HG02870 (cell line): ENCODE results near the gene IFITM5.

ENCODE experiments used
- ATAC-seq: cut with Tn5 transposase; IDR thresholded peaks from one replicate; pipeline ENCODE4 v1.9.1; 2021; ENCODE audit warnings: mild to moderate bottlenecking, moderate library complexity; ENCODE audit not compliant: unreplicated experiment

The IFITM5 gene

DNA sequence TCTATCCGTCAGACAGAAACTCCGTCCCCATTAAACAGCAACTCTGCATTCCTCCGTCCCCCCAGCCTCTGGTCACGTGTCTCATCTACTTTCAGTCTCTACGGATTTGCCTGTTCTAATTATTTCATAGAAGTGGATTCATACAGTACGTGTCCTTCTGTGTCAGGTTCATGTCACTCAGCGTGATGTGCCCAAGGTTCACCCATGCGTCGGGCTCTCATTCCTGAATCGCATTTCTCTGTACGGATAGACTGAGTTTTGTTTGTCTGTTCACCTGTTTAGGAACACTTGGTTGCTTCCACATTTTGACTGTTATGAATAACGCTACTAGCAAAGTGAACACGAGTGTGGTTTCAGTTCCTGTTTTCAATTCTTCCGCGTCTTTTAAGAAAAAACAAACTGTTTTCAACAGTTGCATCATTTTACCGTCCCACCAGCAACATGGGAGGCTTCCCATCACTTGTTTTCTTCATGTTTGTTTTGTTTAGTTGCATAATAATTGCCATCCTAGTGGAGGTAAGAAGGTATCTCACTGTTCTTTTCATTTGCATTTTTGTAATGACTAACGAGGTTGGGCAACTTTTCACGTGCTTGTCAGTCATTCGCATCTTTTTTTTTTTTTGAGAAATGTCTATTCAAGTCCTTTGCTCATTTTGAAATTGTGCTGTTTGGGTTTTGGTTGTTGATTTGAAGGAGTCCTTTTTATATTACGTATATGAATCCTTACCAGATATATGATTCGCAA, 30.0 kb downstream of the IFITM5 start:
- peak; percentile 74 for ATAC-seq

DNA sequence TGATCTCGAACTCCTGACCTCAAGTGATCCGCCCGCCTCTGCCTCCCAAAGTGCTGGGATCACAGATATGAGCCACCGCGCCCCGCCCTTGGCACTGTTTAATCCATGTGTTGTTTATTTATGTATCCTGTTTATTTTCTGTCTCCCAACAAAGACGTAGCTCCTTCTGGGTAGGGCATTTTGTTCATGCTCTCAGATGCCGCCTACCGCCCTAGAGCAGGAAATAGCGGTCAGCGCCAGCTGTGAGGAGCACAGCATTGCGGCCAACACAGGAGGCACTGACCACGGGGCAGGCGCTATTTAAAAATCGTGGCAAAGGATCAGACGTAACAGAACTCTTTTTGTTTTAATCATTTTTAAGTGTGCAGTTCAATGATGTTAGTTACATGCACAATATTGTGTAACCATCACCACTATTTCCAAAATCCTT, 30.6 kb downstream of the IFITM5 start:
- ATAC-seq, result peak; percentile 33

DNA sequence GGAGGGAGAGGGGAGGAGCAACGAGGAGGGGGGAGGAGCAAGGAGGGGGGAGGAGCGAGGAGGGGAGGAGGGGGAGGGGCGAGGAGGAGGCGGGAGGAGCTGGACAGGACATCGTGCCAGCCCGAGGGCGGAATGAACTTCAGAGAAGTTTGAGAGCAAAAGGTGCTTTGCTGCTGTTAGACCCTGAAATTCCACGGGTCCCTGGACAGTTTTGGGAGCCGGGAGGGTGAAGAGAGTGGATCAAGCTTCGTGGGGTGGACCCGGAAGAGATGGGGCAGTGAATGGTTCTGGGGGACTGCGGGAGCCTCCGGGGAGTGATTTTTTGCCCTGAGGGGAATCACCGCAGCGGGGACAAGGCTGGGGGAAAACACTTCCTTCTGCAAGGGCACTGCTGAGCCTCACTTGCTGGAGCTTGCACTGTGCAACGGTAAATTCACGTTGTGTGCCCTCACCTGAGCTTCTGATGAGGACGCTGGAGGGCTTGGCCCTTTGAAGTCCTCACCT, 31.8 kb downstream of the IFITM5 start:
- no peak for ATAC-seq

DNA sequence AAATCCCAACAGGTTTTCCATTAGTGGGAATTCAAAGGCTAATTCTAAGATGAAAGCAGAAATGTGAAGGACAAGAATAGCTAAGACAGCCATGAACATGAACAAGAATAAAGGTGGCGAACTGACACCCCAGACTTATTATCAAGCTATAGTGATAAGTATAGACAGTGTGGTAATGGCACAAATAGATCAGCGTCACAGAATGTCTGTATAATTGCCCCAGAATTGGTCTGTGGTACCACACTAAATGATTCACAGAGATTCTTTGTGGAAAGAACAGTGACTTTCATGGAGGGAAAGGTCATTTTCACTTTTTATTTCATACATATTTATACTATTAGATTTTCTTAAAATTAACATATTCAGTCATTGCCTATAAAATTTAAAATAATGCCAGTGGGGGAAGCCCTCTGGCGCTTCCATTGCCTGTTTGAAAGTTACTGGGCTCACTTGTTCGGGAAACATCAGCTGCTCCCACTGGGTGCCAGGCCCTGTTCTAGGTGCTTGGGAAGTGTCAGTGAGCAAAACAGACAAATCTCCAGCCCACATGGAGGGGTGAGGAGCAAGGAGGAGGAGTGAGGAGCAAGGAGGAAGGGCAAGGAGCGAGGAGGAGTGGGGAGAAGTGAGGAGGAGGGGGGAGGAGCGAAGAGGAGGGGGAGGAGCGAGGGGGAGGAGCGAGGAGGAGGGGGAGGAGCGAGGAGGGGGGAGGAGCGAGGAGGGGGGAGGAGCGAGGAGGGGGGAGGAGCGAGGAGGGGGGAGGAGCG, 32.5 kb downstream of the IFITM5 start:
- no peak for ATAC-seq

DNA sequence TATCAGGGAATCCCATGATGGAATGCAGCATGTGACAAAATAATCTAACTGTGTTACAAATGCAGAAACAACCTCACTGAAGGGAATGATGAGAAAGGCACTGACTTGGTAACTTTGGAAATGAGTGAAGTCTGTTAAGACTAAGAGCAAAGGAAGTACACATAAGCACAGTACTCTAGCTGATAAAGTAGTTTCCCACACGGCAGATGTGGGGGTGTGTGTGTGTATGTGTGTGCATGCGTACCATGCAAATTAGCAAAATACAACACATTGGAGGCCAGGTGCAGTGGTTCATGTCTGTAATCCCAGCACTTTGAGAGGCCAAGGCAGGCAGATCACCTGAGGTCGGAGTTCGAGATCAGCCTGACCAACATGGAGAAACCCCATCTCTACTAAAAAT, 37.7 kb downstream of the IFITM5 start:
- no peak for ATAC-seq

DNA sequence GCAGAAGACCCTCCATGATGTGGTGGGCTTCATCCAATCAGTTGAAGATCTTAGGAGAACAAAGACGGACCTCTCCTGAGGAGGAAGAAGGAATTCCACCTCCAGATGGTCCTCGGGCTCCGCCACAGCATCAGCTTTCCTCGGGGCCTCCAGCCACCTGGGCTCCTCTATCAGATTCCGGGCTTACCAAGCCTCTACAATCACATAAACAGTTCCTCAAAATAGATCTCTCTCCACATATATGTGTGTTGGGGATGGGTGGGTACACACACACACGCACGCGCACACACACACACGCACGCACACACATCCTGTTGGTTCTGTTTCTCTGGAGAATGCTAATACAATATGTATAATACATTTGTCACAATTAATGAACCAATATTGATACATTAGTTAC, 39.9 kb downstream of the IFITM5 start:
- no peak for ATAC-seq

DNA sequence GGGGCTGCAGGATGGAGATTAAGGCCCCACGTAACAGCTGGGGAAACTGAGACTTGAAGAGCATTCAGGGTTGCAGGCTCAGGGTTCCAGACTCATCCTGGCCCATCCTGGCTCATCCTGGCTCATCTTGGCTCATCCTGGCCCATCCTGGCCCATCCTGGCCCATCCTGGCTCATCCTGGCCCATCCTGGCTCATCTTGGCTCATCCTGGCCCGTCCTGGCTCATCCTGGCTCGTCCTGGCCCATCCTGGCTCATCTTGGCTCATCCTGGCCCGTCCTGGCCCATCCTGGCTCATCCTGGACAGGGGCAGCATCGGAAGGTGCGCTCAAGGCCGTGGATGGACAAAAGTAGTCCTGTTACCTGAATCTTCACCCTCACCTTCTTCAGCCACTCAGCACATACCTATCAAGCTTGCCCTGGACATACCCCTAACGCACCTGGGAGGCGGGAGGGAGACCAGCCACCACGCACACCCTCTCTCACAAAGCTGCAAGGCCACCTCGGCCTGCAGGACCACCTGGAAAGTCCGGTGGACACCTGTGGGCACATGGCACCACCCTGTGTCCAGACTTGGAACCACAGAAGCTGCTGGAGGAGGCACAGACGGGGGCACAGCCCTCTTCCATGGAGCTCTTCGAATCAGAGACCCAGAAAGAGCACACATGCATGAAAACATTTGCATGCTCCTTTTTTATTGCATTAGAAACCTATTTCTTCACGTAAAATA, 41.4 kb downstream of the IFITM5 start:
- no peak for ATAC-seq

DNA sequence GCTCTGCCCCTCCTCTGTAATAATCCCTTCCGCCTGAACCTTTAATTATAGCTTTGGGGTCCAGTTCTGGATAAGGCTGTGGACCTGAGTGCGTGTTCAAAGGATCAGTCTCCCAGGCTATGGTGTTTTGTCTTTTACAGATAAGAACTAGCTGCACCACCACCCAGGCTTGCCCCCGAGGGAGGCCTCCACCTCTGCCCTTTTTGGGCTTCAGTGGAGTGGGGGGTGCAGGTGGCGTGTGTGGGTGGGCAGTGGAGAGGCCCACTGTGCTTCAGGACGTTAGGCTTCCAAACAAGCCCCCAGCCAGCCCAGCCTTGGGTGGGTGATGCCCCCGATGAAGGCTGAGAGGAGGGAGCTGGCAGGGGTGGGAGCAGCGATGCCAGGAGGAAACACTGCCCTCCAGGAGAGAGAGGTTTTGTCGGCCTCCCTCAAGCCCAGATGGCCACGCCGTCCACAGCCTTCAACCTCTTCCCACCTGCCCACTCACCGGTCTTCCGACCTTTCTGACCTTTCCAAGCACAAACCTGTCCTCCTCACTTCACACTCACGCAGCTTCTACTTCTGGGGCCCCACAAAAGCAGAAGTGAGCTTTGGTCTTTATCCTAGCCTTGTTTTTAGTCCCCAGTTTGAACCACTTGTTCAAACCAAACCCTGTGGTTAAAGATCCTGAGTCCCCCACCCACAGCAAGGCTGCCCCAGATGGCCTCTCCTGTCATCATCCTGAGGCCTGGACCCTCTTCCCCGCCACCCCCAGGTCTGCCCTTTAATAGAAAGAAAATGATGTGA, 42.2 kb downstream of the IFITM5 start:
- no peak for ATAC-seq

DNA sequence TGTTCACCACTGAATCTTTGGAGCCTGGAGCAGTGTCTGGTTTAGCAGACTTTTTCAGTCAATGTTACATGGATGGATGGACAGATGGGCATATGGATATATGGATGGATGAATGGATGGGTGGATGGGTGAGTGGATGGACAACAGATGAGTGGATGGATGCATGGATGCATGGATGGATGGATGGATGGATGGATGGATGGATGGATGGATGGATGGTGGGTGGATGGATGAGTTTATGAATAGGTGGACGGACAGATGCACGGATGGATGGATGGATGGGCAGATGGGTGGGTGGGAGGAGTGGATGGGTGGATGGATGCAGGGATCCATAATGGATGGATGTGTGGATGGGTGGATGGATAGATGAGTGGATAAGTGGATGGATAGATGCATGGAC, 43.5 kb downstream of the IFITM5 start:
- no peak for ATAC-seq

DNA sequence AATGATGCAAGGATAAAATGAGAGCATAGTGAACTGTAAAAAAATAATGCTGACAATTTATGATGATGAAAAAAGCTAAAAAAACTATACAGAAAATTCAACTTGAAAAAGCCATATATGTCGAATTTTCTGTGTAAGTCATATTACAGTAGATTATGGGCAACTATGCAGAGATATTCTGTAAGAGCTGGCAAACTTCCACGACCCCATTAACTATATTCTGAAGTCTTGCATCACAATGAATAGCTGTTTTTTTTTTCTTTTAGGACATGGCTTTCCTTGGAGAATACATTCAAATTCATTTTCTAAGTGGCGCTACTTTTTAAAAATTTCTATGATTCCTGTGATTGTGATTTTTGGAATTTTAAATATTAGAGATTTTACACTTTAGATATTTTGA, 44.1 kb downstream of the IFITM5 start:
- ATAC-seq, result no peak

DNA sequence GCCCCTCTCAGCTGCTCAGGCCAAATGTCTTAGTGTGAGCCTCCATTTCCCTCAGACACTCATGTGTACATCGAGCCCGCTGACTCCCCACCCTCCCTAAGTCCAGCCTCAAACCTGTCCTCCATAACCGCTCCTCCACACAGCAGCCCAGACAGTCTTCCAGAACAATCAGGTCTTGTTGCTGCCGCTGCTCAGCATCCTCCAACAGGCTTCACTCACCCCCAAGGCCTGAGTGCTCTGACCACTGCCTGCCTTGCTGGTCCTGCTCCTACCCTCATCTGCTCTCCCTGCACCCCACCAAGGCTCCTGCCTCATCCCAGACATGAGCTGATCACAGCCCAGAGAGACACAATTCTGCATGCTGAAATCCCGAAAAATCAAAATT, 45.4 kb downstream of the IFITM5 start:
- no peak for ATAC-seq

DNA sequence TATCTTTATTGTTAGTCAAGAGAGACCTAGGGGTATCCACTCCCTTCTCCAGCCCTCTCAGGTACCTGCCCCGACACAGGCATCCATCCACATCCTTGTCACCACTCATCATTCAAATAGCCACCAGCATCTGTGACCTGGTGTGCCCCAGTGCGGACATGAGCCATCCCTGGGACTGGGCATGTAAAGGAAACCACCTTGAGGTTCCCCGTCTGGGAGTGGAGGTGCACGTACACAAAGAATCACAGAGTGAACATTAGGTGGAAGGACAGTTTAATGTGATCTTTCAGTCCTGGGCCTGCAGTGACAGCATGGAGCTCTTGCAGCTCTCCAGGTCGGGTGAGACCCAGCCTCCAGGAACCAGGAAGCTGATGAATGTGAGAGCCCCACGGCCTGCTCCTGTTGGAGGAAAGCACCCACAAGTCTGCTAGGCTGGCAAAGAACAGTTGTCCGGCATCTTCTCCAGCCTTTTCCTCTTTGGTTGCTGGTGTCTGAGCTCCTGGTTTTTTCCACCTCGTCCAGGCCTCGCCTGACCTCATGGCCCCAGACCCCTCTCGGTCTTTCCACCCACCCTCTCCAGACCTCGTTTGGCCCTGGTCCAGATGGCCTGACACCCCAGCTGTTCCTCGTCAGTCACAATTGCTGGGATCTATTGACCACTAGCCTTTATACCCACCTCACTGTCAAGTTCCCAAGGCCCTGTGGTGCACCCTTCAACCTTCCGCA, 46.0 kb downstream of the IFITM5 start:
- ATAC-seq, result no peak

DNA sequence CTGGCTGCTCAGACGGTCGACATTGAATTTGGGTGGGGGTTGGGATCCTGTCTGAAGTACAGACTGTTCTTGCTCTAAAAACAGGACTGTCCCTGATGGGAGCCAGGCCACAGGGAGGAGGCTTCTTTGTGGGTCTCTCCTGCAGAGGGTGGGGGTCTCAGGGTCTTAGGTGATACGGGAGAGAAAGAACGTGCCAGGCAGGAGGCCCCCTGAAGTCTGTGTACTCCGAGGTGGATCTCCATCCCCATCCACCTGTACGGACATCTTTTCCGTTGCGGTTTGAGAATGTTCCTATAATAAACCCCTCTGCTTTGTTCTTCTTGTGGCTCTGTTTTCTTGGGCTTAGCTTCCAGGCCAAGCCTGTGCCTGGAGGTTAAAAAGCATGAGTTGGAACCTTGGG, 46.7 kb downstream of the IFITM5 start:
- no peak for ATAC-seq

DNA sequence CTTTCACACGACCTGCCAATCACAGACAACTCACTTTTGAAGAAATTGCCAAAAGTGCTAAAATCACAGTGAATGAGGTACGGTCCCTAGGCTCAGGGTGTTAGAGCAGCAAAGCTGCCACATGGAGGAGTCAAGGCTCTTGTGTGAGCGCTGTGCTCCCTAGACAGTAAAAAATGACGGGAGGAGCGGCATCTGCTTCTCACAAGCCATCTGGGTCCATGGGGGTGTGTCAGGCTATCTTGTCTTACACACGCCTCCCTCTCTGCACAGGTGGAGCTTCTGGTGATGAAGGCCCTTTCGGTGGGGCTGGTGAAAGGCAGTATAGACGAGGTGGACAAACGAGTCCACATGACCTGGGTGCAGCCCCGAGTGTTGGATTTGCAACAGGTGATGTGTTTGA, 47.8 kb downstream of the IFITM5 start:
- no peak for ATAC-seq

DNA sequence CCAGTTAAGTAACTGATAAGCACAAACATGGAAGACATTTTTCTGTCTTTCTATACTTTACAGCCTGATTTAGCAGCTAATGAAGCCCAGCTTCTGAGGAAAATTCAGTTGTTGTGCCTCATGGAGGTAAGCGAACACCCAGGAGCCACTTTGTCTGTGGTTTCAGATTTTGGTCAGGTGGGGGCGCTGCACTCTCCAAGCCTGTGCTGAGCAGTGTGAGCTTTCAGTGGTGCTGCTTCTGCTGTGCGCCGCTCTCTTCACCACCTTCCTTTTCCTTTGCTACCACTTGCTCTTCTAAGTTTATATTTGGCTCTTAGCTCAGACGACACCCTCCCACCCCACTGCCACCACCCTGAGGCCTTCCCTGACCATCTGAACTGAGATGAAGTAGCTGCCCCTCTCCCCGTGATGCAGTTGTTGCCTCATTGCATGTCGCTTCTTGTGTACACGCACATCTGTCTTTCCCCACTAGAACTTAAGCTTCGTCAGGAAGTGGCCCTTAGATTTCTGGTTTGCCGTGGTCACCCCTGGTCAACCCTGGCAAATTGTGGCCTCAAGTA, 48.5 kb downstream of the IFITM5 start:
- no peak for ATAC-seq

DNA sequence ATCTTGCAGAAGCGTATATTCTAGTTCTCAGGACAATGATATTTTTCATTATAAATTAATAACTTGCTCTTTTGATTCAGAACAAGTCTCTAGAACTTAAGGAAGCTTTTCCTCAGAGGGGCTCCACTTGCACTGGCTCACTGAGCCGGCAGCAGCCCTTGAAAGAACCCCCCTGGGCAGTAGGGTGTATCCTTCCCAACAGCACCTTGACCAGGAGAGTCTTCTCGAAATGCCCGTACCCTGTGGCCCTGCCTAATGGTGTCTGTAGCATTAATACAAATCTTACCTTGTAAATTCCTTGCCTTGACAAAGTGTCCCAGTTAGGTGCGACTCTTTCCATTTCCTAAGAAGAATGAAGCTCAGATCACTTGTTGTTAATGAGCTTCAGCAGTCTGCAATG, 49.1 kb downstream of the IFITM5 start:
- no peak for ATAC-seq

DNA sequence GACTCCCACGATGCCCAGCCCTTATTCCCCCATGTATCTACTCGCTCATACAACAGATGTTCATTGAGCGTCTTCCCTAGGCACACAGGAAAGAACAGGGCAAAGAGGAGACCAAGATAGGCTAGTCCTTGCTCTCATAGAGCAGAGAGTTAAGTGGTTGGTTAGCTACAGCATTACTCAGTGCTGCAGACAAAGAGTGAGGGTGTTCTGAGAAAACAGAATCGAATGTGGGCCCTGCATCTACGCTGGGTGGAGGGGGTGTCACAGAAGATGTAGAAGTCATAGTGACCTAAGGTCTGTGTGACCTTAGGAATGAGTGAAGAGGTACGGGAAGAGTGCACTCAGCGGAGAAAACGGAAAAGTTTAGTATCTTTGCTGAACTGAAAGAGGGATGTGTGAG, 50.3 kb downstream of the IFITM5 start:
- no peak for ATAC-seq
